ENCODE data around the gene OCIAD1. TPM values are rescaled to one million over a fixed set of nuclear protein-coding genes. Genes with fewer than 3 reads are reported as not detected.

The OCIAD1 gene
- total RNA-seq, 3 donors from 2014 or later, result 85.2 to 128 (median 101) TPM

GRCh38 chr4:48901196-48901595, 70.3 kb downstream of the OCIAD1 start:
- no peak overlapping the region for H3K4me3 ChIP-seq
- no peaks in the 10 kb centered on the region for H3K9me3 ChIP-seq
- H3K27me3 ChIP-seq, result no peaks in the 10 kb centered on the region
- no peaks in the 10 kb centered on the region for H3K4me1 ChIP-seq
- DNase-seq (ENCODE audit: low spot score in 2 of 2), result no peak
- H3K36me3 ChIP-seq, result peaks cover 3% of the 10 kb centered on the region
- no peak for TF ChIP-seq POLR2A (IDR thresholded peaks at IDR 0.05)
- no peak for TF ChIP-seq POLR2AphosphoS5 (IDR thresholded peaks at IDR 0.05)
- no peak for TF ChIP-seq CTCF (IDR thresholded peaks at IDR 0.05)
- H3K27ac ChIP-seq, result no peak overlapping the region
- intact Hi-C loops (cut with DNase I; ENCODE audit: low total_unique reads), result no loop called here

- no peak for DNase-seq (ENCODE audit: low spot score in 2 of 2)
- TF ChIP-seq POLR2A (IDR thresholded peaks at IDR 0.05), result no peak
- TF ChIP-seq POLR2AphosphoS5 (IDR thresholded peaks at IDR 0.05), result no peak
- no peak for TF ChIP-seq CTCF (IDR thresholded peaks at IDR 0.05)
- H3K9me3 ChIP-seq, result no peaks in the 10 kb centered on the region
- no peak overlapping the region for H3K4me3 ChIP-seq
- H3K27ac ChIP-seq, result no peak overlapping the region
- H3K27me3 ChIP-seq, result no peaks in the 10 kb centered on the region
- H3K36me3 ChIP-seq, result peaks cover 3% of the 10 kb centered on the region
- H3K4me1 ChIP-seq, result no peaks in the 10 kb centered on the region
- intact Hi-C loops (cut with DNase I; ENCODE audit: low total_unique reads), result no loop called here
Measured at GRCh38 chr4:48902266-48902665, 71.4 kb downstream of the OCIAD1 start.

GRCh38 chr4:48904101-48904500, 73.2 kb downstream of the OCIAD1 start:
- no peaks in the 10 kb centered on the region for H3K9me3 ChIP-seq
- no peaks in the 10 kb centered on the region for H3K4me1 ChIP-seq
- intact Hi-C loops (cut with DNase I; ENCODE audit: low total_unique reads), result no loop called here
- H3K27ac ChIP-seq, result no peak overlapping the region
- no peaks in the 10 kb centered on the region for H3K27me3 ChIP-seq
- TF ChIP-seq CTCF (IDR thresholded peaks at IDR 0.05) (no peak), POLR2AphosphoS5 (IDR thresholded peaks at IDR 0.05) (no peak), POLR2A (IDR thresholded peaks at IDR 0.05) (no peak)
- no peak for DNase-seq (ENCODE audit: low spot score in 2 of 2)
- peaks cover 3% of the 10 kb centered on the region for H3K36me3 ChIP-seq
- no peak overlapping the region for H3K4me3 ChIP-seq

GRCh38 chr4:48904541-48905142, 73.8 kb downstream of the OCIAD1 start:
- no peak overlapping the region for H3K27ac ChIP-seq
- intact Hi-C loops (cut with DNase I; ENCODE audit: low total_unique reads), result no loop called here
- DNase-seq (ENCODE audit: low spot score in 2 of 2), result no peak
- H3K4me1 ChIP-seq, result no peaks in the 10 kb centered on the region
- TF ChIP-seq POLR2A (IDR thresholded peaks at IDR 0.05) (no peak), POLR2AphosphoS5 (IDR thresholded peaks at IDR 0.05) (no peak), CTCF (IDR thresholded peaks at IDR 0.05) (no peak)
- no peak overlapping the region for H3K4me3 ChIP-seq
- peaks cover 3% of the 10 kb centered on the region for H3K36me3 ChIP-seq
- no peaks in the 10 kb centered on the region for H3K9me3 ChIP-seq
- H3K27me3 ChIP-seq, result no peaks in the 10 kb centered on the region

- intact Hi-C loops (cut with DNase I; ENCODE audit: low total_unique reads), result no loop called here
- Histone ChIP-seq H3K4me1 (no peaks in the 10 kb centered on the region), H3K27ac (no peak overlapping the region), H3K9me3 (no peaks in the 10 kb centered on the region), H3K4me3 (peak overlapping the region; percentile 54 to 79 (median 72)), H3K27me3 (no peaks in the 10 kb centered on the region), H3K36me3 (no peaks in the 10 kb centered on the region)
- no peak for DNase-seq (ENCODE audit: low spot score in 2 of 2)
- TF ChIP-seq POLR2A (IDR thresholded peaks at IDR 0.05) (no peak), CTCF (IDR thresholded peaks at IDR 0.05) (no peak), POLR2AphosphoS5 (IDR thresholded peaks at IDR 0.05) (no peak)
Measured at GRCh38 chr4:48905363-48906015, 74.6 kb downstream of the OCIAD1 start.

Measured in breast epithelium (tissue), 4 donors.